ENCODE measurements around the gene MAS1L.
"Not testable (repeated sequence)": the region's sequence is repeated elsewhere in the genome, so short reads cannot be mapped to it uniquely, and the experiment has no call there.

The MAS1L gene

GRCh38 chr6:29478740-29479139 lies 9.0 kb downstream of the MAS1L start:
- peaks cover 7% of the 10 kb centered on the region for H3K27me3 Mint-ChIP-seq
- H3K9me3 Mint-ChIP-seq, result no peaks in the 10 kb centered on the region
- no peak overlapping the region for H3K27ac Mint-ChIP-seq
- no peaks in the 10 kb centered on the region for H3K4me1 Mint-ChIP-seq (ENCODE audit: low read depth)
- no peak overlapping the region for H3K4me3 Mint-ChIP-seq
- H3K36me3 Mint-ChIP-seq (ENCODE audit: low read depth), result no peaks in the 10 kb centered on the region

DNA sequence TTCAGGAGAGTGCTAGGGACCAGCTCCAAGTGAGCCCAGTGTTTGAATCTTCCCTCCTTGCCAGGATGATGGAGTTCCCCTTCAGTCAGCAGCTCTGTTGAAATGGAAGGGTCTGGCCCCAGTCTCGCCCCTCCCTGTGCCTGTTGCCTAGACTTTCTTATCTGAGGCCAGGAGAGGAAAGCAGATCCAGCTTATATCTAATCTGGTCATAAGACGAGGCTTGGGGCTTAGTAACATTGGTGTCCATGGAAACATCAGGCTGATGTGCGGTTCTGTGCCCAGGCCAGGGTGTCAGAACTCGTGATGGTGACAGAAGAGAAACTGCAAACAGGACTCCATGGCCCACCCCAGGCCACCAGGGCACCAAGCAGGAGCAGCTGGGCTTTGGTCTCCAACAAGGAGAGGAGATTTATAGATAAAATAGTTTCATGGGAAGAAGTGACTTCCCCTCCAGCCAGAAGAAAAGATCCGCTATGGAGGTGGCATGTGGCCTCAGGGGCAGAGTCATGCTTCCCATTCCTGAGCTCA lies 9.8 kb downstream of the MAS1L start:
- H3K36me3 Mint-ChIP-seq (ENCODE audit: low read depth), result no peaks in the 10 kb centered on the region
- no peak overlapping the region for H3K4me3 Mint-ChIP-seq
- H3K9me3 Mint-ChIP-seq, result no peaks in the 10 kb centered on the region
- H3K4me1 Mint-ChIP-seq (ENCODE audit: low read depth), result no peaks in the 10 kb centered on the region
- no peak overlapping the region for H3K27ac Mint-ChIP-seq
- peaks cover 8% of the 10 kb centered on the region for H3K27me3 Mint-ChIP-seq

- H3K4me3 Mint-ChIP-seq, result no peak overlapping the region
- no peaks in the 10 kb centered on the region for H3K36me3 Mint-ChIP-seq (ENCODE audit: low read depth)
- H3K9me3 Mint-ChIP-seq, result no peaks in the 10 kb centered on the region
- no peak overlapping the region for H3K27ac Mint-ChIP-seq
- H3K27me3 Mint-ChIP-seq, result peaks cover 11% of the 10 kb centered on the region
- no peaks in the 10 kb centered on the region for H3K4me1 Mint-ChIP-seq (ENCODE audit: low read depth)
Measured at GRCh38 chr6:29474996-29475395, 12.8 kb downstream of the MAS1L start.

GRCh38 chr6:29466241-29466640 lies 21.5 kb downstream of the MAS1L start:
- no peak overlapping the region for H3K4me3 Mint-ChIP-seq
- no peak overlapping the region for H3K27ac Mint-ChIP-seq
- H3K9me3 Mint-ChIP-seq, result no peaks in the 10 kb centered on the region
- no peaks in the 10 kb centered on the region for H3K36me3 Mint-ChIP-seq (ENCODE audit: low read depth)
- peaks cover 22% of the 10 kb centered on the region for H3K27me3 Mint-ChIP-seq
- H3K4me1 Mint-ChIP-seq (ENCODE audit: low read depth), result no peaks in the 10 kb centered on the region

DNA sequence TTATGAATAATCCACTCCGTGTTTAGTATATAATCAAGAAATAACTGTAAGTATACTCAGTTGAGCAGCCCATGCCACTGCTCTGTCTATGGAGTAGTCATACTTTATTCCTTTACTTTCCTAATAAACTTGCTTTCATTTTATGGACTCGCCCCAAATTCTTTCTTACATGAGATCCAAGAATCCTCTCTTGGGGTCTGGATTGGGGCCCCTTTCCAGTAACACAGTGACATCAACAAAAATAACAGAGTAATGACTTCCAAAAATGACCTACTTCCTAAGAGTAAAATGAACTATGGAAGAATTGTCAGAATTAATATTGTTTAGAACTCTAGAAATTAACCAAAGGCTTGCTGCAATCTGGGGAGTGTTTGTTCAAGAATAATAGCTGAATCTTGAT lies 22.0 kb downstream of the MAS1L start:
- Mint-ChIP-seq H3K36me3 (ENCODE audit: low read depth) (no peaks in the 10 kb centered on the region), H3K4me3 (no peak overlapping the region), H3K9me3 (no peaks in the 10 kb centered on the region), H3K27me3 (peaks cover 26% of the 10 kb centered on the region), H3K4me1 (ENCODE audit: low read depth) (no peaks in the 10 kb centered on the region), H3K27ac (no peak overlapping the region)

DNA sequence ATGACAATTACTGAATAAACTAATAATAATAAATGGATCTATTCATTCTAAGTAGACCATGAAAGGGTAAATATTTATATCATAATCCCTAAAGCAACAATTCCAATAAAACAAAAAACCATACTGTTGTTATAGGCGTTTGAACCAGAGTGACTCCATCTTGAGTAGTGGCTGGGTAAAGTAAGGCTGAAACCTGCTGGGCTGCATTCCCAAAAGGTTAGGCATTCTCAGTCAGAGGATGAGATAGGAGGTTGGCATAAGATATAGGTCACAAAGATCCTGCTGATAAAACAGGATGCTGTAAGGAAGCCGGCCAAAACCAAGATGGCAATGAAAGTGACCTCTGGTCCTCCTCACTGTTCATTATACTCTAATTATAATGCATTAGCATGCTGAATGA lies 22.5 kb downstream of the MAS1L start:
- H3K27ac Mint-ChIP-seq, result no peak overlapping the region
- no peaks in the 10 kb centered on the region for H3K4me1 Mint-ChIP-seq (ENCODE audit: low read depth)
- H3K4me3 Mint-ChIP-seq, result no peak overlapping the region
- peaks cover 26% of the 10 kb centered on the region for H3K27me3 Mint-ChIP-seq
- no peaks in the 10 kb centered on the region for H3K9me3 Mint-ChIP-seq
- no peaks in the 10 kb centered on the region for H3K36me3 Mint-ChIP-seq (ENCODE audit: low read depth)

GRCh38 chr6:29462022-29462421 lies 25.7 kb downstream of the MAS1L start:
- no peaks in the 10 kb centered on the region for H3K4me1 Mint-ChIP-seq (ENCODE audit: low read depth)
- no peaks in the 10 kb centered on the region for H3K9me3 Mint-ChIP-seq
- no peaks in the 10 kb centered on the region for H3K36me3 Mint-ChIP-seq (ENCODE audit: low read depth)
- no peak overlapping the region for H3K27ac Mint-ChIP-seq
- H3K4me3 Mint-ChIP-seq, result no peak overlapping the region
- peaks cover 30% of the 10 kb centered on the region for H3K27me3 Mint-ChIP-seq

GRCh38 chr6:29461021-29461814 lies 26.5 kb downstream of the MAS1L start:
- Mint-ChIP-seq H3K4me3 (no peak overlapping the region), H3K9me3 (no peaks in the 10 kb centered on the region), H3K27ac (no peak overlapping the region), H3K27me3 (peaks cover 30% of the 10 kb centered on the region), H3K4me1 (ENCODE audit: low read depth) (no peaks in the 10 kb centered on the region), H3K36me3 (ENCODE audit: low read depth) (no peaks in the 10 kb centered on the region)

GRCh38 chr6:29456971-29457370 lies 30.8 kb downstream of the MAS1L start, which contains the start of the genes OR11A1 and OR2H1:
Gene OR11A1, minus strand, starts transcription at chr6:29457071. Its CDS starts 29,430 bp downstream, at chr6:29427641.
Gene OR2H1, plus strand, starts transcription at chr6:29457155. Its CDS starts 4,615 bp downstream, at chr6:29461770.
- Mint-ChIP-seq H3K9me3 (no peaks in the 10 kb centered on the region), H3K4me3 (no peak within 1 kb of the TSS), H3K4me1 (ENCODE audit: low read depth) (no peaks in the 10 kb centered on the region), H3K36me3 (ENCODE audit: low read depth) (no peaks in the 10 kb centered on the region), H3K27me3 (peaks cover 23% of the 10 kb centered on the region), H3K27ac (no peak within 1 kb of the TSS)

GRCh38 chr6:29451471-29452193 lies 36.1 kb downstream of the MAS1L start:
- peaks cover 48% of the 10 kb centered on the region for H3K27me3 Mint-ChIP-seq
- H3K4me1 Mint-ChIP-seq (ENCODE audit: low read depth), result no peaks in the 10 kb centered on the region
- H3K36me3 Mint-ChIP-seq (ENCODE audit: low read depth), result no peaks in the 10 kb centered on the region
- peaks cover 8% of the 10 kb centered on the region for H3K9me3 Mint-ChIP-seq
- H3K4me3 Mint-ChIP-seq, result no peak overlapping the region
- H3K27ac Mint-ChIP-seq, result no peak overlapping the region

DNA sequence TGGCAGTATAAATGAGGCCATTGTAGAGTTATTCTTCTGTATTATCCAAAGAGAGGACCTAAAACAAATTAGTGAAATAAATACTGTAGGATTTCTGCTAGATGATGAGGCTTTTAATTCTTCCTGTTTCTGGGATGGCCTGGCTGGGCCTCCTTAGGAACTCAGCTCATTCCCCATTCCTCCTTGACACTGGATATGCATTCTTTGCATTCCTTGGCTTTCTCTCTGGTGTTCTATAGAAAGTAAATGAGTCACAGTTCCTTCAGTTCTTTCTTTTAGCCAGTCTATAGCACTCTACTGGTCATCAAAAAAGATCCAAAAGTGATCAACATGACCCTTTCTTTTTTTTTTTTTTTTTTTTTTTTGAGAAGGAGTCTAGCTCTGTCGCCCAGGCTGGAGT lies 40.1 kb downstream of the MAS1L start:
- Mint-ChIP-seq H3K36me3 (ENCODE audit: low read depth) (no peaks in the 10 kb centered on the region), H3K27me3 (peaks cover 64% of the 10 kb centered on the region), H3K4me1 (ENCODE audit: low read depth) (no peaks in the 10 kb centered on the region), H3K9me3 (peaks cover 12% of the 10 kb centered on the region), H3K27ac (no peak overlapping the region), H3K4me3 (no peak overlapping the region)

DNA sequence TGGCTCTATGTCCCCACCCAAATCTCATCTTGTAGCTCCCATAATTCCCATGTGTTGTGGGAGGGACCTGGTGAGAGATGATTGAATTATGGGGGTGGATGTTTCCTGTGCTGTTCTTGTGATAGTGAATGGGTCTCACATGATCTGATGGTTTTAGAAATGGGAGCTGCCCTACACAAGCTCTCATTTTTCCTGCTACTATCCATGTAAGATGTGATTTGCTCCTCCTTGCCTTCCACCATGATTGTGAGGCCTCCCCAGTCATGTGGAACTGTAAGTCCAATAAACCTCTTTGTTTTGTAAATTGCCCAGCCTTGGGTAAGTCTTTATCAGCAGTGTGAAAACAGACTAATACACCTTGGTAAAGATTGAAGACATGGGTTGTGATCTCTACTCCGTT lies 43.7 kb downstream of the MAS1L start:
- H3K27me3 Mint-ChIP-seq, result peaks cover 54% of the 10 kb centered on the region

DNA sequence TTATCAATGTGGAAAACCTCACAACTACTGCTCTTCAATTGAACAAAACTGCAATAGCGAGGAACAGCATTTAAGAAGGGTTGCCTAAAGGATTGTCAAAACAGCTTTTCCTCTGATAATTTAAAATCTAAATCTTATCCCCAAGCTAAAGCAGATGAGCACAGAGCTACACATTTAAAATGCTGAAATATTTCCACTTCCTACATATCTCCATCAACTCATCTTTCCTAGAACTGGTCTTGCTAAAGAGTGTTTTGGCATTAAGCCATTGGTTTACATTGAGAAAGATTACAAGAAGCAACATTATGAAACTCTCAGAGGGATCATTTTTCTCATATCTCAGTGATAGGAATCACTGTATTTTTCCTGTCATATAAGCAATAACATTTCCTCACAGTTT lies 45.0 kb downstream of the MAS1L start:
- H3K4me3 Mint-ChIP-seq, result no peak overlapping the region
- H3K27me3 Mint-ChIP-seq, result peaks cover 48% of the 10 kb centered on the region
- H3K4me1 Mint-ChIP-seq (ENCODE audit: low read depth), result no peaks in the 10 kb centered on the region
- no peaks in the 10 kb centered on the region for H3K36me3 Mint-ChIP-seq (ENCODE audit: low read depth)
- H3K9me3 Mint-ChIP-seq, result peaks cover 4% of the 10 kb centered on the region
- H3K27ac Mint-ChIP-seq, result no peak overlapping the region

More for the DNA sequence above, 43.7 kb downstream of the MAS1L start:
- not testable (repeated sequence) for H3K4me3 Mint-ChIP-seq; H3K36me3 Mint-ChIP-seq (ENCODE audit: low read depth); H3K4me1 Mint-ChIP-seq (ENCODE audit: low read depth); H3K9me3 Mint-ChIP-seq; H3K27ac Mint-ChIP-seq

- H3K36me3 Mint-ChIP-seq (ENCODE audit: low read depth), result no peaks in the 10 kb centered on the region
- H3K9me3 Mint-ChIP-seq, result no peaks in the 10 kb centered on the region
- H3K4me1 Mint-ChIP-seq (ENCODE audit: low read depth), result no peaks in the 10 kb centered on the region
- H3K27me3 Mint-ChIP-seq, result peaks cover 38% of the 10 kb centered on the region
- no peak within 1 kb of the TSS for H3K27ac Mint-ChIP-seq
- no peak within 1 kb of the TSS for H3K4me3 Mint-ChIP-seq
Measured at GRCh38 chr6:29439006-29439405, 48.8 kb downstream of the MAS1L start, which contains the start of gene OR10C1. Gene OR10C1, plus strand, starts transcription at chr6:29439306. Its CDS starts 710 bp downstream, at chr6:29440016.

DNA sequence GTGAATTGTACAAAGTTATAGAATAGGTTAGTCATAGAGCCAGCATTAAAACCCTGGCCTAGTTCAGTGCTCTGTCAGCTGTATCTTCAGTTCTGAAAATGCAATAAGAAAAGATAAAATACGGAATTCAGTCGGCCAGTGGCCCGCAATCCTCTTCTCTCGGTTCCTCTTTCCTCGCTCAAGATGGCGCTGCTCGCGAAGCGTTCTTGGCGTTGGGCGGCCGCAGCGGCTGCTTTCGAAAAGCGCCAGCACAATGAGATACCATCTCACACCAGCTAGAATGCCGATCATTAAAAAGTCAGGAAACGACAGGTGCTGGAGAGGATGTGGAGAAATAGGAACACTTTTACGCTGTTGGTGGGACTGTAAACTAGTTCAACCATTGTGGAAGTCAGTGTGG lies 51.0 kb downstream of the MAS1L start:
- peaks cover 41% of the 10 kb centered on the region for H3K27me3 Mint-ChIP-seq
- H3K36me3 Mint-ChIP-seq (ENCODE audit: low read depth); H3K4me1 Mint-ChIP-seq (ENCODE audit: low read depth); H3K27ac Mint-ChIP-seq; H3K9me3 Mint-ChIP-seq; H3K4me3 Mint-ChIP-seq: not testable (repeated sequence)

All from stimulated activated naive CD8-positive, alpha-beta T cell treated with anti-CD3 and anti-CD28 coated beads, Interleukin-15, Interleukin-2, amounts not matched to agents 100 ng/mL and 50 ng/mL, for 24 hours (primary cell).